Right lobe of liver (tissue), 4 donors: ENCODE results near the gene NTMT1.

Experiments
- POLR2A ChIP-seq: fragments of 450-650 bp; IDR thresholded peaks from one replicate; pipeline ENCODE4 v1.6.1; 2017; ENCODE audit warnings: antibody characterized with exemption, mild to moderate bottlenecking
- TF ChIP-seq, protein P1 (sequence below), 4 donors: fragments of 200-600 bp in 3 of 4; fragments of 450-650 bp in 1 of 4; IDR thresholded peaks; one replicate each; pipeline versions ENCODE4 v1.5.1 to v1.8.0; 2016 to 2022; ENCODE audit warnings: antibody characterized with exemption in 4 of 4, mild to moderate bottlenecking in 2 of 4
- donor health status: DM: no; HTN: no; CAD: no.
- donor health status: DM: no; HTN: no; CAD: no.
- donor health status: DM: no; HTN: yes; CAD: no.

DNA sequence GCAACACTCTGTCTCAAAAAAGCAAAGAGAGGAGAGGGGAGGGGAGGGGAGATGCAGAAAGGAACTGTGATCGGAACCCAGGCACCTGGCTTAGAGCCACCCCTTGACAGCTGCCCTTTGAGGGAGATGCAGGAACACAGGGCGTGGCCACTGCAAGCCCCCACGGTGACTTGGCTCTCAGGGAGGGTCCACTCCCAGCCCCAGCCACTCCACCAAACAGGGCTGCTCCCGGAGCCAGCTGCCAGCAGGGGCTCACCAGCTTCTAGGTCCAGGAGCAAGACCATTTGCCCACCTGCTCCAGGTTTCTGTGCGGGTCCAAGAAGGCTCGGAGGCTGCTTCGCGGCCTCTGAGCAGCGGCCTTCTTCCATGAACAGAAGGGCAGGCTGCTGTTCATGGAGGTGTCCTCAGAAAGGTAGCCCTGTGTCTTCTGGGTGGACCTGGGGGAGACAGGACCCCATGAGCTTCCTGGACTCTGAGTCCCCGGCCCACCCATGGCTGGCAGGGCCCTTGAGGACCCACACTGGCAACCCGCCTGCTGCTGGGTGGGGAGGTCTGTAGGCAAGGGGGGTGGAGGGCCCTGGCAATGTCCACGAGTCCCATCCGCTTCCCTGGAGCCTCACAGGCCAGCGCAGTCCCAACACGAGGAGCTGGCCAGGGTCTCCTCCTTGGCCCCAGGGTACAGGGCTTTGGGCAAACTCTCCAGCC, 13.0 kb upstream of the NTMT1 start:
- TF ChIP-seq, protein P1, sequence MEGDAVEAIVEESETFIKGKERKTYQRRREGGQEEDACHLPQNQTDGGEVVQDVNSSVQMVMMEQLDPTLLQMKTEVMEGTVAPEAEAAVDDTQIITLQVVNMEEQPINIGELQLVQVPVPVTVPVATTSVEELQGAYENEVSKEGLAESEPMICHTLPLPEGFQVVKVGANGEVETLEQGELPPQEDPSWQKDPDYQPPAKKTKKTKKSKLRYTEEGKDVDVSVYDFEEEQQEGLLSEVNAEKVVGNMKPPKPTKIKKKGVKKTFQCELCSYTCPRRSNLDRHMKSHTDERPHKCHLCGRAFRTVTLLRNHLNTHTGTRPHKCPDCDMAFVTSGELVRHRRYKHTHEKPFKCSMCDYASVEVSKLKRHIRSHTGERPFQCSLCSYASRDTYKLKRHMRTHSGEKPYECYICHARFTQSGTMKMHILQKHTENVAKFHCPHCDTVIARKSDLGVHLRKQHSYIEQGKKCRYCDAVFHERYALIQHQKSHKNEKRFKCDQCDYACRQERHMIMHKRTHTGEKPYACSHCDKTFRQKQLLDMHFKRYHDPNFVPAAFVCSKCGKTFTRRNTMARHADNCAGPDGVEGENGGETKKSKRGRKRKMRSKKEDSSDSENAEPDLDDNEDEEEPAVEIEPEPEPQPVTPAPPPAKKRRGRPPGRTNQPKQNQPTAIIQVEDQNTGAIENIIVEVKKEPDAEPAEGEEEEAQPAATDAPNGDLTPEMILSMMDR (IDR thresholded peaks at IDR 0.05), result no peak
- TF ChIP-seq POLR2A, result no peak
